CD1c-positive myeloid dendritic cell (primary cell): ENCODE data around the gene NOTCH2NLA.
"Not testable (repeated sequence)": the region's sequence is repeated elsewhere in the genome, so short reads cannot be mapped to it uniquely, and the experiment has no call there.

ENCODE experiments used
- DNase-seq: peaks from one replicate; pipeline ENCODE4 v3.0.0-alpha.2; 2016; ENCODE audit errors: extremely low spot score

NOTCH2NLA gene

DNA sequence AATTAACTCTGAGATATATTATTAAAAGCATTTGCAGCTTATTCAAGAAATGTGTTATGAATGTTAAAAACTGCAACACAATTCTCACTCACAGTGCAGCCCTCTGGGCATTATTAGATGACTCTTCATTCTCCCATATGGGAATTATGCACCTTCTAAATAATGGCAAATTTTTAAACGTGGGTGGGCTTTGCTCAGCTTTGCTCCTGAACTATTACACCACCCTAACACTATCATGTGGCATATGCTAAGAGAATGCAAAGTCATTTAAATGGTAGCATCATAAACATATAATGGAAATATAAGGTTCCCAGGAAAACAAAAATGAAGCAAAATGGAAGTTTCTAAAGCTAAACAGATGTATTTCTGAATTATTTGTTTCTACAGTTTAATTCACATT lies 61.5 kb downstream of the NOTCH2NLA start:
- not testable (repeated sequence) for DNase-seq

DNA sequence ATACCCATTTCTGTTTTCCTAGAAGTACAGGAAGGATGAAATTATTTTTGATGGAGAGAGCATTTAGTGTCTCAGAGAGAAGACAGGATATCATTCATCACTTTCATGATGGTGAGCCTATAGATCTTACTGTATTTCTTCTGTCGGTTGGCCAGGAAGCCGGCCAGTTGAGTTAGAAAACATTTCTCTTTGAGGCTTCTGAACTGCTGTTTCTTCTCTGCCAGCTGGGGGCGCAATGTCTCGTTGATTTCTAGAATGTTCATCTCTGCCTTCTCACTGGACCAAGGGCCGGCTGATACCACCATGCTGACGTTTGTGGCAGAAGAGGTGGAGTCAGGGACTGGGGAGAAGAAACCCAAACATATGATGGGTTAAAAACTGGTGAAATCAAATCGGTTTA lies 84.4 kb downstream of the NOTCH2NLA start, which contains the start of gene NBPF10:
Gene NBPF10, minus strand, starts transcription at position 340 of the 400 bp plus-strand sequence. Its CDS starts 35 bp downstream, at position 305.
- DNase-seq, result not testable (repeated sequence)
